SH-SY5Y (cell line): ENCODE data around the gene CACNA1F.

ENCODE experiments used
- GATA2 ChIP-seq: IDR thresholded peaks from 2 replicates; pipeline ENCODE4 v1.6.1; 2011; ENCODE audit warnings: mild to moderate bottlenecking, low read depth, low read length
- GATA3 ChIP-seq: IDR thresholded peaks from 2 replicates; pipeline ENCODE4 v1.6.1; 2011; ENCODE audit warnings: low read depth, mild to moderate bottlenecking, low read length, moderate library complexity

Gene CACNA1F

DNA sequence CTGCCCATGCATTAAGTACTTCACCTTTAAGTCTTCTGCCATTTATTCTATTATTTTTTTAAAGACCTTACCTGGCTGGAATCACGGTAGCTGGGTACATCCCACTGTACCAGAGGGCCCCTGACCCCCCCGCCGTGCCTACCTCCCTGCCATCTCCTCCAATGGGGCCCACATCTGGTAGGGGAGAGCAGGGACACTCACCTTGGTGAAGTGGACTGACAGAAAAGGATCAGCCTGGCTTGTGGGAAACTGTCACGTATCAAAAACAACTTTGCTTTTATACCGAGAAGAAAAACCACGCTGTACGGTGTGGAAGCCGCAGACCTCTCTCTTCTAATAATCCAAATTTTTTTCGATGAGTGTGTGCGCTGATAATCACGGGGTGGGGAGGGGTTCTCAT lies 31.3 kb upstream of the CACNA1F start, which contains the start of gene FOXP3:
Gene FOXP3, minus strand, starts transcription at position 251 of the 400 bp plus-strand sequence. CDS start 6,205 bp downstream, outside the sequence.
- no peak for TF ChIP-seq GATA3
- TF ChIP-seq GATA2, result no peak

DNA sequence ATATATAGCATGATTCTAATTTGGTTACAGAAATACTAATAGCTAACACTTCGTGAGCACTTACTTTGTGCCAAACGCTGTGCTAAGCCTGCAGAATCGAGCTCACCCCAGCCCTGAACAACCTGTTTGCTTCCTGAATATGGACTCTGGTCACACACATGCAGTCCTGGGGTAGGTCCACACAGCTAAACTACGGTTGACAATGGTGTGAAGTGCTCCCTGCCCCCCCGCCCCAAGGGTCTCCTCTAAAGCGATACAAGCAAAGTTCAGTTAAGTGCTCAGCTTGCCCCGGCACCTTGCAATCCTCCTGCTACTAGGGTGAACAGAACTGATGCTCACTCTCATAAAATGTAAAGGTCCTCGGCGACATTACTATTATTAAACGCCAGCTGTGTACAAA lies 30.5 kb upstream of the CACNA1F start:
- TF ChIP-seq GATA2 (no peak), GATA3 (no peak)

- TF ChIP-seq GATA2 (no peak), GATA3 (no peak)
Measured at GRCh38 chrX:49262603-49263002, 29.5 kb upstream of the CACNA1F start.

DNA sequence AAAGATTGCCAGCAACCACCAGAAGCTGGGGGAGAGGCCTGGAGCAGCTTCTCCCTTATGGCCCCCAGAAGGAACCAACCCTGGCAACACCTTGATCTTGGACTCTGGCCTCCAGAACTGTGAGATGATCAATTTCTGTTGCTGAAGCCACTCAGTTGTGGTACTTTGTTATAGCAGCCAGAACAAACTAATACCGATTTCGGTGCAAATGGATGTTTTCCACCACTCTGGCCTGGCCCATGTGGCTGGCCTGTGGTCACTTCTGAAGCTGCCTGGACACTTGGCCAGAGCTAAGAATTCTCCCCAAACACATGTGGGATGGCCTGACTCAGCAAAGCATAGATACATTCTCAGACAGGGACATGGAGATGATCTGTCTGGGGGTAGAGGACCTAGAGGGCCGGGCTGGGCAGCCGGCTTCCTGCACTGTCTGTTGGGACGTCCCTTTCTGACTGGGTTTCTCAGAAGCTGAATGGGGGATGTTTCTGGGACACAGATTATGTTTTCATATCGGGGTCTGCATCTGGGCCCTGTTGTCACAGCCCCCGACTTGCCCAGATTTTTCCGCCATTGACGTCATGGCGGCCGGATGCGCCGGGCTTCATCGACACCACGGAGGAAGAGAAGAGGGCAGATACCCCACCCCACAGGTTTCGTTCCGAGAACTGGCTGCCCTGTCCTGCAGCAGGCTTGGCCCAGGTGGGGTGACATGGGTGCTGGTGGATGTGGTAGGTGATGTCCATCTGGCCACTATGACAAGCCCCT lies 27.3 kb upstream of the CACNA1F start:
- TF ChIP-seq GATA3 (no peak), GATA2 (no peak)

GRCh38 chrX:49258749-49259124 lies 25.6 kb upstream of the CACNA1F start:
- TF ChIP-seq GATA3 (no peak), GATA2 (no peak)

DNA sequence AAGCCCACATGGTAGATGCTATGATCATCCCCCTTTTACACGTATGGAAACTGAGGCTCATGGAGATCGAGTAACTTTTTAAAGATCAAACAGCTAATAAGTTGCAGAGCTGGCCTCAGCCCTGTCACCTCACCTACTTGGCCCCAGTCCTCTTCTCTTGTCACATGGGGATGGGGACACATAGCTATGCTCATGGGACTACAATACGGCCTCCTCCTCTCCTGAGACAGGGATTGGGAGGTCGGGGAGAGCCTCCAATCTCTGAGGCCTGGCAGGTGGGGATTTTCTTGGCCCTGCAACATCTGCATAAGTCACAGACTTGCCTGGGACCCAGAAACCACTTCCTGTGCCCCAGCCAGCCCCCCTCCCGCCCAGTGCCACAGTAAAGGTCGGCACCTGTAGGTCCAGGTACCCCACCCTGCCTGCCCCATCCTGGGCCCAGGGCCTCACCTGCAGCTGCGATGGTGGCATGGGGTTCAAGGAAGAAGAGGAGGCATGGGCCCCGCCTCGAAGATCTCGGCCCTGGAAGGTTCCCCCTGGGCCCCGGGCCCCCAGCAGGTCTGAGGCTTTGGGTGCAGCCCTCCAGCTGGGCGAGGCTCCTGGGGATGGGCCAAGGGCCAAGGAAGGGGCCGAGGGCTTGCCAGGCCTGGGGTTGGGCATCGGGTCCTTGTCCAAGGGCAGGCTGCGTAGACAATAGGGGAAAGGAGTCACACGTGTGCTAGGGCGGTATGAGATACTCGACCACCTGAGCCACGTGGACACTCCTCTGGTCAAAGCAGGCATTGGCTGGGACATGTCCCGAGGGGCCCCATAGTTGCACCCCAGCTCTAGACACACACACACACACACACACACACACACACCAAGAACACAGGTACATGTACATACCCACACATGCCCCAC lies 25.0 kb upstream of the CACNA1F start:
- TF ChIP-seq GATA2, result no peak
- TF ChIP-seq GATA3, result no peak

DNA sequence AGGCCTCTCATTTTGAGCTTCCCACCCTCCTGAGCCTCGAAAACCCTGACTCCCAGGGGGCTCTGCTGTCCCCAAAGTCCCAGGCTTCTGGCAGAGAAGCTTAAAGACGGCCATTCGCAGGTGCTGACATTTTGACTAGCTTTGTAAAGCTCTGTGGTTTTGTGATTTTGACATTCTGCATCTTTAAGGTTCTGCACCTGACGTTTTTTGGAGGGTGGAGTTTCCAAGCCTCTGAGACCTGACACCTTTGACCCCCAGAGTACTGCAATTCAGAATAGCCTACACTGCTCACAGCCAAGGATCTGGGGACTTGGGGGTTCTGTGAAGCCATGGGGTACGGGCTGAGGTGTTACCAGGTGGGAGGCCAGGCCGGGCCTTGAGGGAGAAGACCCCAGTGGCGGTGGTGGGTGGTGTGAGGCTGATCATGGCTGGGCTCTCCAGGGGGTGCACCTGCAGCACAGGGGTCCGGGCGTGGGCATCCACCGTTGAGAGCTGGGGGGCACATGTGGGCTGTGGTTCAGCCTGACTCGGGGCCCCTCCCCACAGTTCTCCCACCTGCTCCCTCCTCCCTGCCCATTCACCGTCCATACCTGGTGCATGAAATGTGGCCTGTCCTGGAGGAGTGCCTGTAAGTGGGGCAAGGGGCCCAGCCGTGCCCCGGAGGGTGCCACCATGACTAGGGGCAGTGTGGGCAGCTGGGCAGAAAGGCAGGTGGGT lies 24.1 kb upstream of the CACNA1F start:
- no peak for TF ChIP-seq GATA2
- TF ChIP-seq GATA3, result no peak

DNA sequence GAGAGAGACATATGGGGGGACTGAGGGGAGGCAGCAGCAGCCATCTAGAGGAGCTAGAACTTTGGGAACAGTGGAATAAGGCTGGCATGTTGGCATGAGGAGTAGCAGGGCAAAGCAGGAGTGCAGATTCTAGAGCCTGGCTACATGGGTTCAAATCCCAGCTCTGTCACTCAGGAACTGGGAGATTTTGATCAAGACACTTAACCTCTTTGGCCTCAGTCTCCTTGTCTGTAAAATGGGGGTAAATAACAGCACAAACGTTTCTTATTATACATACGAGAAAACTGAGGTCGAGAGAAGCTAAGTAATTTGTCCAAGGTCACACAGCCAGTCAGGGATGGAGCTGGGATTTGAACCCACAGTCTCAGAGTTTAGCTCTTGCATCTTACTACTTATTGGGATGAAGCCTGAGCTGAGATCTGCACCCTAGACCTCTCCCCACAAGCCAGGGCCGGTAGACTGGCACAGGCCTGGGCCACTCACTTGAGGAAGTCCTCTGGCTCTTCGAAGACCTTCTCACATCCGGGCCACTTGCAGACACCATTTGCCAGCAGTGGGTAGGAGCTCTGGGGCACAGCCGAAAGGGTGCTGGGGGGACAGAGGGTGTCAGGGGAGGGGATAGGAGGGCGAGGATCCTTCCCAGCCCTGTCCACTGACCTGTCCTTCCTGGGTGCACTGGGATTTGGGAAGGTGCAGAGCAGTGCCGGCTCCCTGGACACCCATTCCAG lies 23.3 kb upstream of the CACNA1F start:
- TF ChIP-seq GATA2, result no peak
- no peak for TF ChIP-seq GATA3

GRCh38 chrX:49254639-49255038 lies 21.5 kb upstream of the CACNA1F start:
- TF ChIP-seq GATA2, result no peak
- no peak for TF ChIP-seq GATA3

GRCh38 chrX:49251325-49251724 lies 18.2 kb upstream of the CACNA1F start:
- TF ChIP-seq GATA2, result no peak
- TF ChIP-seq GATA3, result no peak

DNA sequence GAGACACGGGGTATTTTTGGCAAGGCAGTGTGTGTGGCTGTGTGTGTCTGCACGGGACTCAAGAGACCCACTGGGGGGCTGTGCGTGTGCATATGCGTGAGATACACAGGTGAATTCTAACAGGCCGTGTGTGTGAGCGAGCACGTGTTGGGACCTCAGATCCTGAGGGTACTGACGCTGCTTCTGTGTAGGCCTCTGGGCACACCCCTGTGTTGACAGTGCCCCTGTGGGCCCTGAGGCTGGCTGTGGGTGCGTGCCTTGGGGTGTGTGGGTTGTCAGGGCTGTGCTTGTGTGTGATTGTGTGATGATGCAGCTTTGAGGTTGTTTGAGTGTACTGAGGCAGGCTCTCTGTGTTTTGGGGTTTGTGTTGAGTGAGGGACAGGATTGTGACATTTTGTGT lies 17.4 kb upstream of the CACNA1F start:
- no peak for TF ChIP-seq GATA3
- no peak for TF ChIP-seq GATA2

GRCh38 chrX:49250066-49250465 lies 16.9 kb upstream of the CACNA1F start:
- TF ChIP-seq GATA3 (no peak), GATA2 (no peak)

DNA sequence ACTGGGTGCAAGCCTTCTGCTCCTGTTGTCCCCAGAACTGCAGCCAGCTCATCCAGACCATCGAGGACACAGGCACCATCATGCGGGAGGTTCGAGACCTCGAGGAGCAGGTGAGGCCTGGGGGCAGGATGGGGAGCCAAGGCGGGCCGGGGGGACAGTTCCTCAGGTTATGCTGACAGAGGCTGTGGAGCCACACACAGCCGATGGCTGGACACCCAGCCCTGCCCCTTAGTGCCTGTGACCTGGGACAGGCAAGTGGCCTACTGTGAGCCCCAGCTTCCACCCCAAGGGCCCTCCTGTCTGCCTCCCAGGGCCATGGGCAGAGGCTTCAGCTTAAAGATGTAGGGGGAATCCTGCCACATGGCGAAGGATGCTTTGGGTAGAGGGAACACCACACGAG lies 16.5 kb upstream of the CACNA1F start:
- TF ChIP-seq GATA2, result no peak
- no peak for TF ChIP-seq GATA3
